ENCODE results near the gene CHMP4B.

GRCh38 chr20:33781945-33782344 lies 29.2 kb upstream of the CHMP4B start:
- TF ChIP-seq CTCF (IDR thresholded peaks at IDR 0.05 in 4 of 5, conservative IDR thresholded peaks at IDR 0.05 in 1 of 5): no peak
- no peak for TF ChIP-seq POLR2A (IDR thresholded peaks at IDR 0.05)
